Measurements from ENCODE around the gene RAB7B. TPM values are rescaled to one million over a fixed set of nuclear protein-coding genes. Genes with fewer than 3 reads are reported as not detected.

Gene RAB7B
- total RNA-seq, 2 donors from 2014 or later, result 4.8 to 5.1 TPM

GRCh38 chr1:205979301-205979700 lies 23.9 kb downstream of the RAB7B start:
- H3K4me1 ChIP-seq, result peaks cover 0 to 28% of the 10 kb centered on the region in 2 donors
- no peaks in the 10 kb centered on the region for H3K9me3 ChIP-seq
- no peak overlapping the region for H3K4me3 ChIP-seq
- no peaks in the 10 kb centered on the region for H3K27me3 ChIP-seq
- TF ChIP-seq, protein P1, sequence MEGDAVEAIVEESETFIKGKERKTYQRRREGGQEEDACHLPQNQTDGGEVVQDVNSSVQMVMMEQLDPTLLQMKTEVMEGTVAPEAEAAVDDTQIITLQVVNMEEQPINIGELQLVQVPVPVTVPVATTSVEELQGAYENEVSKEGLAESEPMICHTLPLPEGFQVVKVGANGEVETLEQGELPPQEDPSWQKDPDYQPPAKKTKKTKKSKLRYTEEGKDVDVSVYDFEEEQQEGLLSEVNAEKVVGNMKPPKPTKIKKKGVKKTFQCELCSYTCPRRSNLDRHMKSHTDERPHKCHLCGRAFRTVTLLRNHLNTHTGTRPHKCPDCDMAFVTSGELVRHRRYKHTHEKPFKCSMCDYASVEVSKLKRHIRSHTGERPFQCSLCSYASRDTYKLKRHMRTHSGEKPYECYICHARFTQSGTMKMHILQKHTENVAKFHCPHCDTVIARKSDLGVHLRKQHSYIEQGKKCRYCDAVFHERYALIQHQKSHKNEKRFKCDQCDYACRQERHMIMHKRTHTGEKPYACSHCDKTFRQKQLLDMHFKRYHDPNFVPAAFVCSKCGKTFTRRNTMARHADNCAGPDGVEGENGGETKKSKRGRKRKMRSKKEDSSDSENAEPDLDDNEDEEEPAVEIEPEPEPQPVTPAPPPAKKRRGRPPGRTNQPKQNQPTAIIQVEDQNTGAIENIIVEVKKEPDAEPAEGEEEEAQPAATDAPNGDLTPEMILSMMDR (IDR thresholded peaks at IDR 0.05), result no peak
- H3K27ac ChIP-seq, result no peak overlapping the region
- no peaks in the 10 kb centered on the region for H3K36me3 ChIP-seq
- DNase-seq (ENCODE audit: low spot score), result no peak

DNA sequence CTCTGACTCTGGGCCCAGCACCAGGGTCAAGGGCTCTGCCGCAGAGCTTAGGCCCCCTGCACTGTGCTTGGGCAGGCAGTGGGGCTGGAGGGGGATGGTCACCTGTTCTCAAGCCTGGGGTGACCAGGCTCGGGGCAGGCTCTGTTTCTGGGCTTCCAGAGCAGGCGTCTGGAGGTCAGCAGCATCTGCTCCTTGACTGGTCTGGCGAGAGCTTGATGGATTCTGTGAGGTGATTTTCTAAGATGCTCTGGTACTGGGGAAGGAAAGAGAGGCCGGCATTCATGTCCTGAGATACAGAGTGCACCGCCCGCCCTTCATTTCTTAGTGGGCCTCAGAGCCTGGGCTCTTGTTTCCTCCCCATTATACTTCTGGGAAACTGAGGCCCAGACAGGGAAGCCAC lies 24.5 kb downstream of the RAB7B start:
- TF ChIP-seq, protein P1 (IDR thresholded peaks at IDR 0.05), result no peak
- peaks cover 0 to 23% of the 10 kb centered on the region in 2 donors for H3K4me1 ChIP-seq
- H3K4me3 ChIP-seq, result no peak overlapping the region
- no peaks in the 10 kb centered on the region for H3K9me3 ChIP-seq
- no peak for DNase-seq (ENCODE audit: low spot score)
- H3K36me3 ChIP-seq, result no peaks in the 10 kb centered on the region
- H3K27me3 ChIP-seq, result no peaks in the 10 kb centered on the region
- no peak overlapping the region for H3K27ac ChIP-seq

GRCh38 chr1:205977402-205978014 lies 25.7 kb downstream of the RAB7B start:
- DNase-seq (ENCODE audit: low spot score), result peak; percentile 77
- Histone ChIP-seq H3K9me3 (no peaks in the 10 kb centered on the region), H3K27ac (peak overlapping the region; percentile 75 to 88), H3K27me3 (no peaks in the 10 kb centered on the region), H3K36me3 (no peaks in the 10 kb centered on the region), H3K4me3 (no peak overlapping the region), H3K4me1 (peaks cover 0 to 23% of the 10 kb centered on the region in 2 donors)
- TF ChIP-seq, protein P1 (IDR thresholded peaks at IDR 0.05), result peak; percentile 94 to 96

GRCh38 chr1:205976708-205977401 lies 26.3 kb downstream of the RAB7B start:
- DNase-seq (ENCODE audit: low spot score), result peak; percentile 78
- Histone ChIP-seq H3K4me3 (no peak overlapping the region), H3K36me3 (no peaks in the 10 kb centered on the region), H3K9me3 (no peaks in the 10 kb centered on the region), H3K27me3 (no peaks in the 10 kb centered on the region), H3K4me1 (peaks cover 0 to 23% of the 10 kb centered on the region in 2 donors), H3K27ac (peak overlapping the region; percentile 75 to 88)
- TF ChIP-seq, protein P1 (IDR thresholded peaks at IDR 0.05), result no peak

- Histone ChIP-seq H3K36me3 (no peaks in the 10 kb centered on the region), H3K27me3 (no peaks in the 10 kb centered on the region), H3K4me3 (no peak overlapping the region), H3K9me3 (no peaks in the 10 kb centered on the region), H3K27ac (peak overlapping the region; percentile 72 to 88), H3K4me1 (peaks cover 0 to 27% of the 10 kb centered on the region in 2 donors)
- DNase-seq (ENCODE audit: low spot score), result no peak
- TF ChIP-seq, protein P1 (IDR thresholded peaks at IDR 0.05), result no peak
Measured at GRCh38 chr1:205976036-205976435, 27.2 kb downstream of the RAB7B start.

All from right atrium auricular region (tissue), 2 donors.